ENCODE results near the gene AP1S1. TPM values are rescaled to one million over a fixed set of nuclear protein-coding genes. Genes with fewer than 3 reads are reported as not detected.

Gene AP1S1
- polyA plus RNA-seq, 1 donor (not counting 4 experiments of a cell fraction or from before 2014, with no cell fraction given) = 279 TPM

GRCh38 chr7:101207459-101207858, 53.2 kb downstream of the AP1S1 start:
- no peak overlapping the region for H3K4me3 ChIP-seq (ENCODE audit: control insufficient read depth in 2 of 3, extremely low read depth in 1 of 3, insufficient read depth in 2 of 3, low read depth in 1 of 3, low read length in 3 of 3)
- no peak overlapping the region for H2AFZ ChIP-seq (ENCODE audit: control insufficient read depth, low read length)
- H3K79me2 ChIP-seq (ENCODE audit: control insufficient read depth, insufficient read depth, low read length) = no peaks in the 10 kb centered on the region
- H4K20me1 ChIP-seq (ENCODE audit: control insufficient read depth, extremely low read depth, insufficient read depth, low read length) = no peaks in the 10 kb centered on the region
- peaks cover 11% of the 10 kb centered on the region for H3K27me3 ChIP-seq (ENCODE audit: control insufficient read depth, extremely low read depth, insufficient read depth, low read length)
- peaks cover 11 to 27% of the 10 kb centered on the region in 2 experiments for H3K36me3 ChIP-seq (ENCODE audit: control insufficient read depth in 2 of 2, extremely low read depth in 1 of 2, insufficient read depth in 2 of 2, low read length in 2 of 2)
- DNase-seq (ENCODE audit: low read depth, low spot score) (no peak), FAIRE-seq (no peak)
- no peaks in the 10 kb centered on the region for H3K9me1 ChIP-seq (ENCODE audit: control insufficient read depth, extremely low read depth, insufficient read depth, low read length)
- H3K9me3 ChIP-seq (ENCODE audit: control insufficient read depth, low read depth, low read length) = no peaks in the 10 kb centered on the region
- H3K27ac ChIP-seq (ENCODE audit: control insufficient read depth, insufficient read depth, low read length) = no peak overlapping the region
- H3K4me1 ChIP-seq (ENCODE audit: control insufficient read depth, extremely low read depth, insufficient read depth, low read length) = no peaks in the 10 kb centered on the region
- TF ChIP-seq, protein P1, sequence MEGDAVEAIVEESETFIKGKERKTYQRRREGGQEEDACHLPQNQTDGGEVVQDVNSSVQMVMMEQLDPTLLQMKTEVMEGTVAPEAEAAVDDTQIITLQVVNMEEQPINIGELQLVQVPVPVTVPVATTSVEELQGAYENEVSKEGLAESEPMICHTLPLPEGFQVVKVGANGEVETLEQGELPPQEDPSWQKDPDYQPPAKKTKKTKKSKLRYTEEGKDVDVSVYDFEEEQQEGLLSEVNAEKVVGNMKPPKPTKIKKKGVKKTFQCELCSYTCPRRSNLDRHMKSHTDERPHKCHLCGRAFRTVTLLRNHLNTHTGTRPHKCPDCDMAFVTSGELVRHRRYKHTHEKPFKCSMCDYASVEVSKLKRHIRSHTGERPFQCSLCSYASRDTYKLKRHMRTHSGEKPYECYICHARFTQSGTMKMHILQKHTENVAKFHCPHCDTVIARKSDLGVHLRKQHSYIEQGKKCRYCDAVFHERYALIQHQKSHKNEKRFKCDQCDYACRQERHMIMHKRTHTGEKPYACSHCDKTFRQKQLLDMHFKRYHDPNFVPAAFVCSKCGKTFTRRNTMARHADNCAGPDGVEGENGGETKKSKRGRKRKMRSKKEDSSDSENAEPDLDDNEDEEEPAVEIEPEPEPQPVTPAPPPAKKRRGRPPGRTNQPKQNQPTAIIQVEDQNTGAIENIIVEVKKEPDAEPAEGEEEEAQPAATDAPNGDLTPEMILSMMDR (optimal IDR thresholded peaks at IDR 0.05 in 1 of 3, IDR thresholded peaks at IDR 0.05 in 1 of 3, conservative IDR thresholded peaks at IDR 0.05 in 1 of 3; ENCODE audit: extremely low read depth in 1 of 3, insufficient read depth in 2 of 3, low read length in 3 of 3) = no peak
- no peak for TF ChIP-seq EZH2 (IDR thresholded peaks at IDR 0.05; ENCODE audit: low read length)
- no peak overlapping the region for H3K9ac ChIP-seq (ENCODE audit: control insufficient read depth, extremely low read depth, insufficient read depth, low read length)
- no peak overlapping the region for H3K4me2 ChIP-seq (ENCODE audit: control insufficient read depth, extremely low read depth, insufficient read depth, low read depth, low read length)
- dilution Hi-C loops (cut with MboI; ENCODE audit: extremely low pct_ligation_motif_present, low sequenced_read_pairs) = no loop called here

GRCh38 chr7:101208794-101209193, 54.5 kb downstream of the AP1S1 start:
- H3K27me3 ChIP-seq (ENCODE audit: control insufficient read depth, extremely low read depth, insufficient read depth, low read length) = no peaks in the 10 kb centered on the region
- H4K20me1 ChIP-seq (ENCODE audit: control insufficient read depth, extremely low read depth, insufficient read depth, low read length) = no peaks in the 10 kb centered on the region
- H3K4me3 ChIP-seq (ENCODE audit: control insufficient read depth in 2 of 3, extremely low read depth in 1 of 3, insufficient read depth in 2 of 3, low read depth in 1 of 3, low read length in 3 of 3) = no peak overlapping the region
- DNase-seq (ENCODE audit: low read depth, low spot score) (no peak), FAIRE-seq (no peak)
- no peak overlapping the region for H3K27ac ChIP-seq (ENCODE audit: control insufficient read depth, insufficient read depth, low read length)
- H3K79me2 ChIP-seq (ENCODE audit: control insufficient read depth, insufficient read depth, low read length) = no peaks in the 10 kb centered on the region
- TF ChIP-seq EZH2 (IDR thresholded peaks at IDR 0.05; ENCODE audit: low read length) = no peak
- TF ChIP-seq, protein P1 (optimal IDR thresholded peaks at IDR 0.05 in 1 of 3, IDR thresholded peaks at IDR 0.05 in 1 of 3, conservative IDR thresholded peaks at IDR 0.05 in 1 of 3; ENCODE audit: extremely low read depth in 1 of 3, insufficient read depth in 2 of 3, low read length in 3 of 3) = no peak
- H3K9me1 ChIP-seq (ENCODE audit: control insufficient read depth, extremely low read depth, insufficient read depth, low read length) = no peaks in the 10 kb centered on the region
- H3K9me3 ChIP-seq (ENCODE audit: control insufficient read depth, low read depth, low read length) = no peaks in the 10 kb centered on the region
- dilution Hi-C loops (cut with MboI; ENCODE audit: extremely low pct_ligation_motif_present, low sequenced_read_pairs) = no loop called here
- no peak overlapping the region for H3K9ac ChIP-seq (ENCODE audit: control insufficient read depth, extremely low read depth, insufficient read depth, low read length)
- H3K36me3 ChIP-seq (ENCODE audit: control insufficient read depth in 2 of 2, extremely low read depth in 1 of 2, insufficient read depth in 2 of 2, low read length in 2 of 2) = peaks cover 11 to 34% of the 10 kb centered on the region in 2 experiments
- no peaks in the 10 kb centered on the region for H3K4me1 ChIP-seq (ENCODE audit: control insufficient read depth, extremely low read depth, insufficient read depth, low read length)
- no peak overlapping the region for H3K4me2 ChIP-seq (ENCODE audit: control insufficient read depth, extremely low read depth, insufficient read depth, low read depth, low read length)
- no peak overlapping the region for H2AFZ ChIP-seq (ENCODE audit: control insufficient read depth, low read length)

All from keratinocyte (primary cell).